Prostate gland (tissue), 2 donors: ENCODE data around the gene KCNN2. TPM values are rescaled to one million over a fixed set of nuclear protein-coding genes. Genes with fewer than 3 reads are reported as not detected.

Experiments
- DNase-seq: peaks from one replicate; pipeline ENCODE4 v3.0.0-alpha.2; 2019; ENCODE audit warnings: low spot score
- H3K27ac ChIP-seq, 2 donors: fragments of 200-600 bp; sonication (generic); 2 replicates each; pipeline ENCODE4 v1.5.1; 2017 to 2019
- H3K27me3 ChIP-seq: fragments of 200-600 bp; sonication (generic); replicated peaks from 2 replicates; pipeline ENCODE4 v1.5.1; 2019; ENCODE audit not compliant: insufficient read depth
- H3K36me3 ChIP-seq, 2 donors: fragments of 200-600 bp; sonication (generic); 1 replicate in 1 of 2; 2 replicates in 1 of 2; pipeline versions ENCODE4 v1.5.1 to v1.8.1; 2017 to 2019
- H3K4me1 ChIP-seq: fragments of 200-600 bp; sonication (generic); replicated peaks from 2 replicates; pipeline ENCODE4 v1.5.1; 2019
- H3K4me3 ChIP-seq, 2 donors: fragments of 200-600 bp; sonication (generic); 2 replicates each; pipeline ENCODE4 v1.5.1; 2017 to 2019
- H3K9me3 ChIP-seq: fragments of 200-600 bp; sonication (generic); 2 replicates; pipeline ENCODE4 v1.5.1; 2017
- CTCF ChIP-seq, 4 experiments: fragments of 200-600 bp in 2 of 4; fragments of 450-650 bp in 2 of 4; sonication (generic) in 2 of 4; IDR thresholded peaks; 1 replicate in 3 of 4; 2 replicates in 1 of 4; pipeline ENCODE4 v1.5.1; 2016 to 2019; ENCODE audit warnings: antibody characterized with exemption in 4 of 4, mild to moderate bottlenecking in 2 of 4, moderate library complexity in 2 of 4
- POLR2A ChIP-seq: fragments of 450-650 bp; IDR thresholded peaks from one replicate; pipeline ENCODE4 v1.6.1; 2016; ENCODE audit warnings: antibody characterized with exemption, mild to moderate bottlenecking
- POLR2AphosphoS5 ChIP-seq: sonication (generic); formaldehyde crosslinking; IDR thresholded peaks from one replicate; pipeline ENCODE4 v1.6.1; 2017; ENCODE audit warnings: antibody characterized with exemption
- WGBS: methylation state at CpG from one replicate; pipeline ENCODE4 v1.1.5; 2018; 5-methylcytosine and 5-hydroxymethylcytosine counted together
- intact Hi-C: fragments of 100-400 bp; cut with DNase I; formaldehyde crosslinking; loops from one replicate; pipeline ENCODE4 v1.14.2; 2022
- total RNA-seq, 2 donors: library from RNA; depleted of rRNA; stranded (reverse); fragments of >200 nt; gene quantifications; one replicate each; pipeline ENCODE4 v1.1.0, GENCODE V29; 2016

The KCNN2 gene
- total RNA-seq, 2 donors from 2014 or later = 13.9 to 15.3 TPM

- H3K9me3 ChIP-seq = no peaks in the 10 kb centered on the region
- no peak for TF ChIP-seq POLR2AphosphoS5
- TF ChIP-seq CTCF (IDR thresholded peaks at IDR 0.05) = no peak
- TF ChIP-seq POLR2A = no peak
- H3K4me3 ChIP-seq = no peak overlapping the region
Measured at GRCh38 chr5:114500756-114501155, 138.9 kb downstream of the KCNN2 start.

GRCh38 chr5:114504560-114504959 lies 142.7 kb downstream of the KCNN2 start:
- TF ChIP-seq POLR2A (no peak), POLR2AphosphoS5 (no peak), CTCF (IDR thresholded peaks at IDR 0.05) (no peak)
- no peaks in the 10 kb centered on the region for H3K27me3 ChIP-seq
- no peaks in the 10 kb centered on the region for H3K9me3 ChIP-seq
- no peak overlapping the region for H3K4me3 ChIP-seq
- WGBS = 78% methylated on average over 9 of the region's 9 CpGs
- no peak overlapping the region for H3K27ac ChIP-seq
- no peaks in the 10 kb centered on the region for H3K36me3 ChIP-seq
- no peak for DNase-seq
- H3K4me1 ChIP-seq = no peaks in the 10 kb centered on the region
- intact Hi-C loops = no loop called here

More at GRCh38 chr5:114500756-114501155, 138.9 kb downstream of the KCNN2 start:
- intact Hi-C loops = no loop called here
- no peak for DNase-seq
- Histone ChIP-seq H3K4me1 (no peaks in the 10 kb centered on the region), H3K36me3 (no peaks in the 10 kb centered on the region), H3K27ac (no peak overlapping the region), H3K27me3 (no peaks in the 10 kb centered on the region)
- WGBS = 88% methylated on average over 4 of the region's 4 CpGs

GRCh38 chr5:114524221-114524620 lies 162.4 kb downstream of the KCNN2 start:
- Histone ChIP-seq H3K36me3 (no peaks in the 10 kb centered on the region), H3K27me3 (no peaks in the 10 kb centered on the region), H3K9me3 (no peaks in the 10 kb centered on the region), H3K27ac (no peak overlapping the region), H3K4me1 (no peaks in the 10 kb centered on the region), H3K4me3 (no peak overlapping the region)
- WGBS = 100% methylated on average over 1 of the region's 1 CpG
- intact Hi-C loops = no loop called here
- DNase-seq = no peak
- TF ChIP-seq CTCF (IDR thresholded peaks at IDR 0.05) (no peak), POLR2AphosphoS5 (no peak), POLR2A (no peak)

DNA sequence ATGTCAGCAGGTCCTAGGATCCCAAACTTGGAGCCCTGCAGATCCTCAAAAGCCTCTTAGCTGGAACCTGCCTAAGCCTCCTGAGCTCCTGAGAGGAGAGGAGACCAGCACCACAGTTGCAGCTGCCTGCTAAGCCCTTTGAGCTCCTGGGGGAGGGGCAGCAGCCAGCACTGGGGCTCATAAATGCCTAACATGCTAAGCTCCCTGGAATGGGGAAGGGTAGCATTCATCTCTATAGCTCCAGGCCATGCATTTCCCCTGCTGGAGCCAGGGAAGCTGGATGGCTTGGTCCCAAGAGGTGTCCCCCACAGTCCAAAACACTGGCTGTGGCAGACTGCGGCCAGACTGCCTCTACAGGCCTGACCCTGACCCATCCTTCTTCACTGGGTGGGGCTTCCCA lies 182.7 kb downstream of the KCNN2 start:
- no peaks in the 10 kb centered on the region for H3K36me3 ChIP-seq
- no peak overlapping the region for H3K4me3 ChIP-seq
- WGBS = 67% methylated on average over 1 of the region's 1 CpG
- H3K4me1 ChIP-seq = no peaks in the 10 kb centered on the region
- no peaks in the 10 kb centered on the region for H3K27me3 ChIP-seq
- TF ChIP-seq POLR2AphosphoS5 = no peak
- DNase-seq = no peak
- H3K27ac ChIP-seq = no peak overlapping the region
- H3K9me3 ChIP-seq = no peaks in the 10 kb centered on the region
- intact Hi-C loops = no loop called here
